IPS-18a (cell line): ENCODE measurements around the gene SLAMF9.

Experiments used
- H3K27ac ChIP-seq: one replicate; pipeline ENCODE4 v1.5.1; 2013; ENCODE audit warnings: low read length
- H3K27me3 ChIP-seq: one replicate; pipeline ENCODE4 v1.6.1; 2013; ENCODE audit warnings: mild to moderate bottlenecking, low read length; ENCODE audit not compliant: control insufficient read depth, insufficient read depth
- H3K36me3 ChIP-seq: one replicate; pipeline ENCODE4 v1.6.1; 2013; ENCODE audit warnings: low read depth, low read length; ENCODE audit not compliant: control insufficient read depth
- H3K4me1 ChIP-seq: one replicate; pipeline ENCODE4 v1.6.1; 2013; ENCODE audit warnings: low read depth, low read length; ENCODE audit not compliant: control insufficient read depth
- H3K4me3 ChIP-seq: one replicate; pipeline ENCODE4 v1.5.1; 2013; ENCODE audit warnings: low read length
- H3K9ac ChIP-seq: one replicate; pipeline ENCODE4 v1.6.1; 2013; ENCODE audit warnings: mild to moderate bottlenecking, low read length, moderate library complexity
- H3K9me3 ChIP-seq: one replicate; pipeline ENCODE4 v1.6.1; 2013; ENCODE audit warnings: low read depth, low read length; ENCODE audit not compliant: control insufficient read depth

Gene SLAMF9

GRCh38 chr1:159936273-159936904 is 17.6 kb downstream of the SLAMF9 start:
- H3K27me3 ChIP-seq: no peaks in the 10 kb centered on the region
- H3K4me3 ChIP-seq: no peak overlapping the region
- peaks cover 10% of the 10 kb centered on the region for H3K4me1 ChIP-seq
- H3K9me3 ChIP-seq: no peaks in the 10 kb centered on the region
- peaks cover 23% of the 10 kb centered on the region for H3K36me3 ChIP-seq
- no peak overlapping the region for H3K9ac ChIP-seq
- no peak overlapping the region for H3K27ac ChIP-seq

- H3K36me3 ChIP-seq: peaks cover 29% of the 10 kb centered on the region
- H3K4me1 ChIP-seq: peaks cover 8% of the 10 kb centered on the region
- H3K9ac ChIP-seq: no peak overlapping the region
- H3K4me3 ChIP-seq: no peak overlapping the region
- no peak overlapping the region for H3K27ac ChIP-seq
- H3K9me3 ChIP-seq: no peaks in the 10 kb centered on the region
- H3K27me3 ChIP-seq: no peaks in the 10 kb centered on the region
Measured at GRCh38 chr1:159935719-159936272, 18.2 kb downstream of the SLAMF9 start.

- no peaks in the 10 kb centered on the region for H3K27me3 ChIP-seq
- no peak overlapping the region for H3K4me3 ChIP-seq
- peaks cover 28% of the 10 kb centered on the region for H3K36me3 ChIP-seq
- peaks cover 8% of the 10 kb centered on the region for H3K4me1 ChIP-seq
- H3K9me3 ChIP-seq: no peaks in the 10 kb centered on the region
- H3K9ac ChIP-seq: no peak overlapping the region
- H3K27ac ChIP-seq: no peak overlapping the region
Measured at GRCh38 chr1:159935305-159935704, 18.7 kb downstream of the SLAMF9 start.

GRCh38 chr1:159934136-159935039 is 19.6 kb downstream of the SLAMF9 start:
- H3K4me1 ChIP-seq: peaks cover 8% of the 10 kb centered on the region

GRCh38 chr1:159933347-159933746 is 20.7 kb downstream of the SLAMF9 start:
- no peaks in the 10 kb centered on the region for H3K9me3 ChIP-seq
- H3K4me3 ChIP-seq: no peak overlapping the region
- H3K9ac ChIP-seq: no peak overlapping the region
- no peaks in the 10 kb centered on the region for H3K27me3 ChIP-seq
- peaks cover 33% of the 10 kb centered on the region for H3K36me3 ChIP-seq
- no peak overlapping the region for H3K27ac ChIP-seq
- peaks cover 8% of the 10 kb centered on the region for H3K4me1 ChIP-seq

More at GRCh38 chr1:159934136-159935039, 19.6 kb downstream of the SLAMF9 start:
- Histone ChIP-seq H3K27ac (no peak overlapping the region), H3K36me3 (peaks cover 24% of the 10 kb centered on the region), H3K4me3 (no peak overlapping the region), H3K9ac (no peak overlapping the region), H3K27me3 (no peaks in the 10 kb centered on the region), H3K9me3 (no peaks in the 10 kb centered on the region)

- Histone ChIP-seq H3K27ac (no peak overlapping the region), H3K27me3 (no peaks in the 10 kb centered on the region), H3K9me3 (no peaks in the 10 kb centered on the region), H3K4me3 (no peak overlapping the region), H3K9ac (no peak overlapping the region), H3K4me1 (peaks cover 8% of the 10 kb centered on the region), H3K36me3 (peaks cover 40% of the 10 kb centered on the region)
Measured at GRCh38 chr1:159932296-159933285, 21.4 kb downstream of the SLAMF9 start.

- Histone ChIP-seq H3K4me3 (no peak overlapping the region), H3K36me3 (peaks cover 48% of the 10 kb centered on the region), H3K4me1 (peaks cover 3% of the 10 kb centered on the region), H3K27ac (no peak overlapping the region), H3K9ac (no peak overlapping the region), H3K9me3 (no peaks in the 10 kb centered on the region), H3K27me3 (no peaks in the 10 kb centered on the region)
Measured at GRCh38 chr1:159931795-159932173, 22.3 kb downstream of the SLAMF9 start.

GRCh38 chr1:159931101-159931794 is 22.8 kb downstream of the SLAMF9 start:
- Histone ChIP-seq H3K27me3 (no peaks in the 10 kb centered on the region), H3K36me3 (peaks cover 50% of the 10 kb centered on the region), H3K9ac (no peak overlapping the region), H3K9me3 (no peaks in the 10 kb centered on the region), H3K4me1 (no peaks in the 10 kb centered on the region), H3K27ac (no peak overlapping the region), H3K4me3 (no peak overlapping the region)

- Histone ChIP-seq H3K9me3 (no peaks in the 10 kb centered on the region), H3K36me3 (peaks cover 49% of the 10 kb centered on the region), H3K9ac (no peak overlapping the region), H3K27ac (no peak overlapping the region), H3K4me1 (no peaks in the 10 kb centered on the region), H3K27me3 (no peaks in the 10 kb centered on the region), H3K4me3 (no peak overlapping the region)
Measured at GRCh38 chr1:159930634-159931033, 23.4 kb downstream of the SLAMF9 start.

- Histone ChIP-seq H3K9ac (no peak overlapping the region), H3K27me3 (peaks cover under 1% of the 10 kb centered on the region), H3K4me1 (no peaks in the 10 kb centered on the region), H3K36me3 (peaks cover 46% of the 10 kb centered on the region), H3K4me3 (no peak overlapping the region), H3K27ac (no peak overlapping the region), H3K9me3 (no peaks in the 10 kb centered on the region)
Measured at GRCh38 chr1:159930216-159930615, 23.8 kb downstream of the SLAMF9 start.
